HL-60/S4 (cell line): ENCODE measurements around the gene AMN1.

ENCODE experiments used
- in situ Hi-C: fragments of 300-500 bp; cut with MboI; formaldehyde crosslinking; loops from 2 replicates; pipeline ENCODE4 v1.14.3; 2022; ENCODE audit warnings: low sequenced_read_pairs

The AMN1 gene

GRCh38 chr12:31641509-31642090 is 87.2 kb downstream of the AMN1 start:
- in situ Hi-C loops = loop anchor here (25.0 kb wide), 1 partner anchor 779 kb away; no protein-coding TSS in a partner anchor

- in situ Hi-C loops = loop anchor here (5.0 to 25.0 kb wide), 3 partner anchors 227 to 772 kb away; no protein-coding TSS in a partner anchor
Measured at GRCh38 chr12:31634620-31635019, 94.2 kb downstream of the AMN1 start.

- in situ Hi-C loops = loop anchor here (10.0 to 25.0 kb wide), 2 partner anchors 379 to 771 kb away; no protein-coding TSS in a partner anchor
Measured at GRCh38 chr12:31633464-31633863, 95.4 kb downstream of the AMN1 start.

GRCh38 chr12:31631809-31632208 is 97.0 kb downstream of the AMN1 start:
- in situ Hi-C loops = loop anchor here (10.0 to 25.0 kb wide), 2 partner anchors 377 to 770 kb away; no protein-coding TSS in a partner anchor

GRCh38 chr12:31631023-31631724 is 97.6 kb downstream of the AMN1 start:
- in situ Hi-C loops = loop anchor here (10.0 to 25.0 kb wide), 2 partner anchors 376 to 769 kb away; no protein-coding TSS in a partner anchor

GRCh38 chr12:31629756-31630732 is 98.8 kb downstream of the AMN1 start:
- in situ Hi-C loops = loop anchor here (10.0 to 25.0 kb wide), 2 partner anchors 375 to 768 kb away; no protein-coding TSS in a partner anchor

- in situ Hi-C loops = loop anchor here (25.0 kb wide), 1 partner anchor 765 kb away; no protein-coding TSS in a partner anchor
Measured at GRCh38 chr12:31627456-31628054, 101.3 kb downstream of the AMN1 start.

- in situ Hi-C loops = loop anchor here (25.0 kb wide), 1 partner anchor 764 kb away; no protein-coding TSS in a partner anchor
Measured at GRCh38 chr12:31626270-31626995, 102.4 kb downstream of the AMN1 start.

- in situ Hi-C loops = no loop called here
Measured at GRCh38 chr12:31622038-31622437, 106.8 kb downstream of the AMN1 start.
